Osteocyte (in vitro differentiated cells): Measurements from ENCODE around the gene IGF2R. TPM values are rescaled to one million over a fixed set of nuclear protein-coding genes. Genes with fewer than 3 reads are reported as not detected.

ENCODE experiments used
- DNase-seq: peaks from one replicate; pipeline ENCODE4 v3.0.0; 2021; ENCODE audit warnings: mixed read lengths; ENCODE audit not compliant: unreplicated experiment; ENCODE audit errors: extremely low spot score
- H3K27ac Mint-ChIP-seq: one replicate; pipeline ENCODE4 v1.8.0; 2021; ENCODE audit warnings: mild to moderate bottlenecking, mixed read lengths; ENCODE audit not compliant: unreplicated experiment
- H3K27me3 Mint-ChIP-seq: one replicate; pipeline ENCODE4 v1.8.0; 2021; ENCODE audit warnings: mixed read lengths; ENCODE audit not compliant: unreplicated experiment
- H3K36me3 Mint-ChIP-seq: one replicate; pipeline ENCODE4 v1.8.0; 2021; ENCODE audit warnings: mixed read lengths; ENCODE audit not compliant: unreplicated experiment
- H3K4me1 Mint-ChIP-seq: one replicate; pipeline ENCODE4 v1.8.0; 2021; ENCODE audit warnings: mixed read lengths; ENCODE audit not compliant: unreplicated experiment
- H3K4me3 Mint-ChIP-seq: one replicate; pipeline ENCODE4 v1.8.0; 2021; ENCODE audit warnings: mild to moderate bottlenecking, moderate library complexity, mixed read lengths; ENCODE audit not compliant: unreplicated experiment
- H3K9me3 Mint-ChIP-seq: one replicate; pipeline ENCODE4 v1.8.0; 2021; ENCODE audit warnings: mixed read lengths; ENCODE audit not compliant: unreplicated experiment
- CTCF ChIP-seq: fragments of 200-600 bp; sonication (generic); IDR thresholded peaks from 2 replicates; pipeline ENCODE4 v1.5.0; 2021; ENCODE audit warnings: antibody characterized with exemption, mild to moderate bottlenecking, moderate library complexity
- total RNA-seq: library from RNA; stranded (reverse); gene quantifications from 2 replicates; pipeline ENCODE4 v1.2.1, GENCODE V29; 2021

The IGF2R gene
- total RNA-seq, 1 donor from 2014 or later = 196 TPM

DNA sequence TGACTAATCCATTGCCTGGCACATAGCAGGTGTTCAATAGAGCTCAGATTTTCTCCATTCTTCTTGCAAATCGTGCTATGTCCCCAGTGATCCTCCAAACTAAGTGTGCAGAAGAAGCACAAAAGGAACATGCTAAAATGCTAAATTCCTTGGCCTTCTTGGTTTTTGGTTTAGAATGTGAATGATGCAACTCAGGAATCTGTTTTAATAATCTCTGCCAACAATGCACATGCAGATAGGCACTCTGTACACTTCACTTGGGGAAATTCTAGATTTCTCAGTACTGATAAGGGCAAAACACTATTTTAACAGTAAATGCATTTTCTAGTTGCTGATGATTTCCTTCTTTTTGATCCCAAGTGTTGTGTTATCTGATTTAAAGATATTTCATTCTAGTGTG is 188.0 kb downstream of the IGF2R start:
- Mint-ChIP-seq H3K4me3 (no peak overlapping the region), H3K9me3 (peaks cover 9% of the 10 kb centered on the region), H3K4me1 (peaks cover 8% of the 10 kb centered on the region), H3K36me3 (peaks cover 49% of the 10 kb centered on the region), H3K27me3 (no peaks in the 10 kb centered on the region), H3K27ac (no peak overlapping the region)
- DNase-seq = no peak
- TF ChIP-seq CTCF = no peak

DNA sequence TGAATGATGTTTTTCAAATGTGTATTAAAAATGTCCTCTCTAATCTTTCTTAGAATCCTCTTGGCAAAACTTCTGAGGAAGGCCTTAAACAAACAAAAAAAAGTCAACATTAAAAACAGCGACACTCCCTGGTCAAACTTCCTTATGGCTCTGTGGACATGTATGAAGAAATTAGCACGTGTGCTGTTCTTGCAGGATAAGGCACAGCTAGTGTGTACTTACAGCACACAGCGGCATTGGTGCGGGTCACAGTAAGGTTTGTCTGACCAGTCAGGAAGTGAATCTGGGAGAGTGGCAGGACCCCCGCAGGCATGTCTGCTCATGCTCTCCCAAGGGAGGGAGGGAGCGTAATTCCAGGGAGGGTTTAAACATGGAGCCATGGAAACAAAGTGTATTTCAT is 191.6 kb downstream of the IGF2R start:
- H3K4me1 Mint-ChIP-seq = peaks cover 11% of the 10 kb centered on the region
- H3K36me3 Mint-ChIP-seq = peaks cover 22% of the 10 kb centered on the region
- no peak overlapping the region for H3K27ac Mint-ChIP-seq
- peaks cover 4% of the 10 kb centered on the region for H3K9me3 Mint-ChIP-seq
- peak; percentile 14 for TF ChIP-seq CTCF
- no peaks in the 10 kb centered on the region for H3K27me3 Mint-ChIP-seq
- DNase-seq = no peak
- H3K4me3 Mint-ChIP-seq = no peak overlapping the region

Other genes starting within 250 kb of the IGF2R start
- gene WTAP, start 241.6 kb upstream of the IGF2R start, total RNA-seq = 82.3 and 83.7 TPM in 2 replicates
- gene ACAT2, start 207.0 kb upstream of the IGF2R start, total RNA-seq = 21.3 and 22.4 TPM in 2 replicates
- gene TCP1, start 179.5 kb upstream of the IGF2R start, total RNA-seq = 167 and 173 TPM in 2 replicates
- gene MRPL18, start 178.6 kb upstream of the IGF2R start, total RNA-seq = 47.1 and 47.3 TPM in 2 replicates
- gene PNLDC1, start 168.8 kb upstream of the IGF2R start, total RNA-seq = not detected in 2 replicates
- not detected in 2 replicates for gene MAS1, start 78.1 kb upstream of the IGF2R start, total RNA-seq
- gene SLC22A1, start 152.7 kb downstream of the IGF2R start, total RNA-seq = 1.0 and 1.5 TPM in 2 replicates